ENCODE data around the gene PARP2.
A peak's percentile ranks its signal among the peaks of the same experiment; 100 is the strongest.

Gene PARP2

GRCh38 chr14:20343092-20343861, at the start of gene PARP2:
Gene PARP2 (plus strand): TSS chr14:20343635. CDS start chr14:20343642, 7 bp downstream.
- Histone ChIP-seq H3K36me3 (ENCODE audit: low read depth) (peaks cover 40% of the 10 kb centered on the region), H3K4me3 (ENCODE audit: severe bottlenecking) (peak within 1 kb of the TSS; percentile 76), H3K27me3 (ENCODE audit: insufficient read depth, poor library complexity, severe bottlenecking) (no peaks in the 10 kb centered on the region), H3K27ac (ENCODE audit: poor library complexity, severe bottlenecking) (peak within 1 kb of the TSS; percentile 94), H3K4me1 (ENCODE audit: insufficient read depth, poor library complexity, severe bottlenecking) (peaks cover 6% of the 10 kb centered on the region), H3K9me3 (ENCODE audit: severe bottlenecking) (no peaks in the 10 kb centered on the region)
- no peak for TF ChIP-seq CTCF (IDR thresholded peaks at IDR 0.05; ENCODE audit: poor library complexity, severe bottlenecking)
- DNase-seq (ENCODE audit: low spot score) (peak; percentile 100), ATAC-seq (ENCODE audit: low read depth) (peak; percentile 99)

- TF ChIP-seq CTCF (IDR thresholded peaks at IDR 0.05; ENCODE audit: poor library complexity, severe bottlenecking): no peak
- ATAC-seq (ENCODE audit: low read depth) (peak; percentile 50; the same call in 1 of the 3 replicates), DNase-seq (ENCODE audit: low spot score) (no peak)
- H3K27ac ChIP-seq (ENCODE audit: poor library complexity, severe bottlenecking): no peak overlapping the region
- peaks cover 4% of the 10 kb centered on the region for H3K4me1 ChIP-seq (ENCODE audit: insufficient read depth, poor library complexity, severe bottlenecking)
- H3K36me3 ChIP-seq (ENCODE audit: low read depth): peaks cover 85% of the 10 kb centered on the region
- no peaks in the 10 kb centered on the region for H3K27me3 ChIP-seq (ENCODE audit: insufficient read depth, poor library complexity, severe bottlenecking)
- H3K4me3 ChIP-seq (ENCODE audit: severe bottlenecking): no peak overlapping the region
- no peaks in the 10 kb centered on the region for H3K9me3 ChIP-seq (ENCODE audit: severe bottlenecking)
These were observed 48.8 kb upstream of the PARP2 start for GRCh38 chr14:20294636-20295035.

GRCh38 chr14:20295067-20295466, 48.4 kb upstream of the PARP2 start:
- Histone ChIP-seq H3K4me3 (ENCODE audit: severe bottlenecking) (no peak overlapping the region), H3K9me3 (ENCODE audit: severe bottlenecking) (no peaks in the 10 kb centered on the region), H3K27me3 (ENCODE audit: insufficient read depth, poor library complexity, severe bottlenecking) (no peaks in the 10 kb centered on the region), H3K36me3 (ENCODE audit: low read depth) (peaks cover 81% of the 10 kb centered on the region), H3K4me1 (ENCODE audit: insufficient read depth, poor library complexity, severe bottlenecking) (peaks cover 4% of the 10 kb centered on the region), H3K27ac (ENCODE audit: poor library complexity, severe bottlenecking) (no peak overlapping the region)
- TF ChIP-seq CTCF (IDR thresholded peaks at IDR 0.05; ENCODE audit: poor library complexity, severe bottlenecking): no peak
- ATAC-seq (ENCODE audit: low read depth) (no peak), DNase-seq (ENCODE audit: low spot score) (no peak)

- Histone ChIP-seq H3K4me3 (ENCODE audit: severe bottlenecking) (no peak overlapping the region), H3K4me1 (ENCODE audit: insufficient read depth, poor library complexity, severe bottlenecking) (peaks cover 9% of the 10 kb centered on the region), H3K36me3 (ENCODE audit: low read depth) (peaks cover 32% of the 10 kb centered on the region), H3K27ac (ENCODE audit: poor library complexity, severe bottlenecking) (no peak overlapping the region), H3K9me3 (ENCODE audit: severe bottlenecking) (no peaks in the 10 kb centered on the region), H3K27me3 (ENCODE audit: insufficient read depth, poor library complexity, severe bottlenecking) (no peaks in the 10 kb centered on the region)
- no peak for DNase-seq (ENCODE audit: low spot score)
- no peak for TF ChIP-seq CTCF (IDR thresholded peaks at IDR 0.05; ENCODE audit: poor library complexity, severe bottlenecking)
- no peak for ATAC-seq (ENCODE audit: low read depth)
These were observed 41.2 kb upstream of the PARP2 start for GRCh38 chr14:20302042-20302755.

Data from RWPE2 (cell line).